MM.1S (cell line): ENCODE data around the gene UBE3B.

ENCODE experiments used
- EZH2 ChIP-seq: fragments of 300-600 bp; sonication (generic); optimal IDR thresholded peaks from 2 replicates; pipeline ENCODE3; 2017; ENCODE audit warnings: low read depth, mild to moderate bottlenecking, antibody characterized with exemption, low read length, mixed read lengths
- EZH2phosphoT487 ChIP-seq: fragments of 300-600 bp; sonication (generic); IDR thresholded peaks from 2 replicates; pipeline ENCODE4 v1.6.1; 2018; ENCODE audit warnings: antibody characterized with exemption, low read length
- TF ChIP-seq, protein P1 (sequence below): fragments of 300-600 bp; sonication (generic); IDR thresholded peaks from 2 replicates; pipeline ENCODE4 v1.5.1; 2016; ENCODE audit warnings: antibody characterized with exemption, low read length, mixed read lengths

DNA sequence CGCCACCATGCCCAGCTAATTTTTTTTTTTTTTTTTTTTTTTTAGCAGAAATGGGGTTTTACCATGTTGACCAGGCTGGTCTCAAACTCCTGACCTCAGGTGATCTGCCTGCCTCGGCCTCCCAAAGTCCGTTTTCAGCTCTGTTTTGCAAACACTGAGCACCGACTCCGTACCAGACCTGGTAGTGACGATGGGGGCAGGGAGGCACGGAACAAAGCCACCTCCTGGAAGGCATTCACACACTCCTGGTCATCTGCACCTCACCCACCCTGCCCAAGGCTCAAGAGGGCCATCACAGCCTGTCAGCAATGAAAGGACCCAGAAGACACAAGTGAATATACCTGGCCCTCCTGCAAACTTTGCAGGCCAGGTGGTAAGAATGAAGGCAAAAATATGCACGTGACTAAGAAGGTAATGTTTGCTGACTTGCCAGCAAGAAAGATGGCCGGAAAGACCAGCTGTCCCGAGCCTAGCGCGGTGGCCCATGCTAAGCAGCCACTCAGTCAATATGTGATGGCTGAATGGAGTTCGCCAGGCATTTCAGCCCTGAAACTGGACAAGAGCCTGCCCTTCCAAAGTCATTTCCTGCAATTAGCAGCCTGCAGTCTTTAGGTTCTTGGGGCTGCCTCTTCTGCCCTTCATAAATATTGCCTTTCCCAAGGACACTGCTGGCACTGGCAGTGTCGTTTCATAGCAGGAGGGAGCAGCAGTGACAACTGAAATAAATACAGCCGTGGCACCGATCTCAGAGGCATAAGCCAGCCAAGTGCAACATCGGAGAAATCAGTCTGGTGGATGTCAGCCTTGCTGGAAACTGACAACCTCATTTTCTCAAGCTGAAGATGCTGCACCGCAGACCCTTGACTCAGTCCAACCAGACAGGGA is 78.2 kb downstream of the UBE3B start:
- TF ChIP-seq, protein P1, sequence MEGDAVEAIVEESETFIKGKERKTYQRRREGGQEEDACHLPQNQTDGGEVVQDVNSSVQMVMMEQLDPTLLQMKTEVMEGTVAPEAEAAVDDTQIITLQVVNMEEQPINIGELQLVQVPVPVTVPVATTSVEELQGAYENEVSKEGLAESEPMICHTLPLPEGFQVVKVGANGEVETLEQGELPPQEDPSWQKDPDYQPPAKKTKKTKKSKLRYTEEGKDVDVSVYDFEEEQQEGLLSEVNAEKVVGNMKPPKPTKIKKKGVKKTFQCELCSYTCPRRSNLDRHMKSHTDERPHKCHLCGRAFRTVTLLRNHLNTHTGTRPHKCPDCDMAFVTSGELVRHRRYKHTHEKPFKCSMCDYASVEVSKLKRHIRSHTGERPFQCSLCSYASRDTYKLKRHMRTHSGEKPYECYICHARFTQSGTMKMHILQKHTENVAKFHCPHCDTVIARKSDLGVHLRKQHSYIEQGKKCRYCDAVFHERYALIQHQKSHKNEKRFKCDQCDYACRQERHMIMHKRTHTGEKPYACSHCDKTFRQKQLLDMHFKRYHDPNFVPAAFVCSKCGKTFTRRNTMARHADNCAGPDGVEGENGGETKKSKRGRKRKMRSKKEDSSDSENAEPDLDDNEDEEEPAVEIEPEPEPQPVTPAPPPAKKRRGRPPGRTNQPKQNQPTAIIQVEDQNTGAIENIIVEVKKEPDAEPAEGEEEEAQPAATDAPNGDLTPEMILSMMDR, result no peak
- no peak for TF ChIP-seq EZH2
- TF ChIP-seq EZH2phosphoT487, result no peak
